Memory B cell (primary cell): ENCODE data around the gene STAG3.

Experiments used
- ATAC-seq: fragments of 150-1000 bp; cut with Tn5 transposase; 2 replicates; pipeline ENCODE4 v1.10.0; 2021; ENCODE audit warnings: low read depth, mild to moderate bottlenecking, moderate library complexity
- DNase-seq, 2 donors: peaks; one replicate each; pipeline ENCODE4 v3.0.0; 2022; ENCODE audit warnings: low spot score in 2 of 2
- H3K27ac Mint-ChIP-seq: one replicate; pipeline ENCODE4 v1.8.0; 2022; ENCODE audit warnings: mild to moderate bottlenecking, moderate library complexity, mixed read lengths
- H3K27me3 Mint-ChIP-seq: one replicate; pipeline ENCODE4 v1.8.0; 2022; ENCODE audit warnings: mixed read lengths
- H3K36me3 Mint-ChIP-seq: one replicate; pipeline ENCODE4 v1.8.0; 2022; ENCODE audit warnings: mild to moderate bottlenecking, mixed read lengths
- H3K4me1 Mint-ChIP-seq: one replicate; pipeline ENCODE4 v1.8.0; 2022; ENCODE audit warnings: mixed read lengths
- H3K4me3 Mint-ChIP-seq: one replicate; pipeline ENCODE4 v1.8.0; 2022; ENCODE audit warnings: mild to moderate bottlenecking, moderate library complexity, mixed read lengths
- H3K9me3 Mint-ChIP-seq: one replicate; pipeline ENCODE4 v1.8.0; 2022; ENCODE audit warnings: mixed read lengths

STAG3 gene

GRCh38 chr7:100159099-100159623 lies 18.6 kb upstream of the STAG3 start:
- peak overlapping the region; percentile 89 for H3K4me3 Mint-ChIP-seq
- peaks cover 10% of the 10 kb centered on the region for H3K36me3 Mint-ChIP-seq
- no peak for DNase-seq
- H3K27me3 Mint-ChIP-seq = peaks cover 1% of the 10 kb centered on the region
- H3K27ac Mint-ChIP-seq = no peak overlapping the region
- peaks cover 20% of the 10 kb centered on the region for H3K4me1 Mint-ChIP-seq
- no peaks in the 10 kb centered on the region for H3K9me3 Mint-ChIP-seq
- ATAC-seq = no peak

- ATAC-seq = no peak
- no peak for DNase-seq
- Mint-ChIP-seq H3K27ac (no peak overlapping the region), H3K4me3 (no peak overlapping the region), H3K4me1 (peaks cover 20% of the 10 kb centered on the region), H3K36me3 (peaks cover 10% of the 10 kb centered on the region), H3K9me3 (no peaks in the 10 kb centered on the region), H3K27me3 (peaks cover 2% of the 10 kb centered on the region)
These were observed 17.7 kb upstream of the STAG3 start for GRCh38 chr7:100160067-100160466.

GRCh38 chr7:100163006-100163531 lies 14.6 kb upstream of the STAG3 start:
- ATAC-seq (no peak), DNase-seq (no peak)
- Mint-ChIP-seq H3K27me3 (peaks cover 14% of the 10 kb centered on the region), H3K27ac (no peak overlapping the region), H3K36me3 (no peaks in the 10 kb centered on the region), H3K4me3 (no peak overlapping the region), H3K9me3 (no peaks in the 10 kb centered on the region), H3K4me1 (peaks cover 20% of the 10 kb centered on the region)

GRCh38 chr7:100163871-100164270 lies 13.8 kb upstream of the STAG3 start:
- H3K36me3 Mint-ChIP-seq = no peaks in the 10 kb centered on the region
- ATAC-seq (no peak), DNase-seq (no peak)
- H3K27me3 Mint-ChIP-seq = peaks cover 22% of the 10 kb centered on the region
- H3K4me3 Mint-ChIP-seq = no peak overlapping the region
- H3K9me3 Mint-ChIP-seq = no peaks in the 10 kb centered on the region
- peaks cover 28% of the 10 kb centered on the region for H3K4me1 Mint-ChIP-seq
- no peak overlapping the region for H3K27ac Mint-ChIP-seq

- Mint-ChIP-seq H3K4me3 (no peak overlapping the region), H3K27me3 (peaks cover 27% of the 10 kb centered on the region), H3K4me1 (peaks cover 35% of the 10 kb centered on the region), H3K9me3 (no peaks in the 10 kb centered on the region), H3K36me3 (peaks cover 2% of the 10 kb centered on the region), H3K27ac (no peak overlapping the region)
- no peak for ATAC-seq
- no peak for DNase-seq
These were observed 11.3 kb upstream of the STAG3 start for GRCh38 chr7:100166317-100166940.

GRCh38 chr7:100166970-100167911 lies 10.5 kb upstream of the STAG3 start:
- Mint-ChIP-seq H3K4me1 (peaks cover 39% of the 10 kb centered on the region), H3K27ac (no peak overlapping the region), H3K36me3 (peaks cover 2% of the 10 kb centered on the region), H3K4me3 (no peak overlapping the region), H3K9me3 (no peaks in the 10 kb centered on the region), H3K27me3 (peaks cover 30% of the 10 kb centered on the region)
- ATAC-seq (no peak), DNase-seq (no peak)

GRCh38 chr7:100167912-100168323 lies 9.8 kb upstream of the STAG3 start:
- H3K27ac Mint-ChIP-seq = no peak overlapping the region
- H3K4me1 Mint-ChIP-seq = peaks cover 38% of the 10 kb centered on the region
- DNase-seq (no peak), ATAC-seq (no peak)
- H3K27me3 Mint-ChIP-seq = peaks cover 30% of the 10 kb centered on the region
- H3K36me3 Mint-ChIP-seq = peaks cover 2% of the 10 kb centered on the region
- peak overlapping the region; percentile 28 for H3K4me3 Mint-ChIP-seq
- no peaks in the 10 kb centered on the region for H3K9me3 Mint-ChIP-seq

GRCh38 chr7:100169147-100169850 lies 8.4 kb upstream of the STAG3 start:
- Mint-ChIP-seq H3K27ac (no peak overlapping the region), H3K4me3 (no peak overlapping the region), H3K27me3 (peaks cover 30% of the 10 kb centered on the region), H3K36me3 (peaks cover 4% of the 10 kb centered on the region), H3K4me1 (peaks cover 33% of the 10 kb centered on the region), H3K9me3 (no peaks in the 10 kb centered on the region)
- ATAC-seq = no peak
- no peak for DNase-seq

GRCh38 chr7:100170101-100170897 lies 7.4 kb upstream of the STAG3 start:
- H3K27me3 Mint-ChIP-seq = peaks cover 30% of the 10 kb centered on the region
- peaks cover 4% of the 10 kb centered on the region for H3K36me3 Mint-ChIP-seq
- H3K4me3 Mint-ChIP-seq = peak overlapping the region; percentile 80
- peak overlapping the region; percentile 23 for H3K27ac Mint-ChIP-seq
- peaks cover 33% of the 10 kb centered on the region for H3K4me1 Mint-ChIP-seq
- ATAC-seq (no peak), DNase-seq (no peak)
- no peaks in the 10 kb centered on the region for H3K9me3 Mint-ChIP-seq

- Mint-ChIP-seq H3K27ac (no peak overlapping the region), H3K4me3 (peak overlapping the region; percentile 80), H3K4me1 (peaks cover 36% of the 10 kb centered on the region), H3K36me3 (peaks cover 4% of the 10 kb centered on the region), H3K27me3 (peaks cover 28% of the 10 kb centered on the region), H3K9me3 (no peaks in the 10 kb centered on the region)
- DNase-seq (no peak), ATAC-seq (peak; percentile 40)
These were observed 6.5 kb upstream of the STAG3 start for GRCh38 chr7:100171087-100171681.

GRCh38 chr7:100171840-100172239 lies 5.9 kb upstream of the STAG3 start:
- Mint-ChIP-seq H3K36me3 (peaks cover 4% of the 10 kb centered on the region), H3K4me3 (peak overlapping the region; percentile 74), H3K27ac (no peak overlapping the region), H3K4me1 (peaks cover 37% of the 10 kb centered on the region), H3K27me3 (peaks cover 24% of the 10 kb centered on the region), H3K9me3 (no peaks in the 10 kb centered on the region)
- DNase-seq (no peak), ATAC-seq (peak; percentile 31)

- Mint-ChIP-seq H3K4me1 (peaks cover 23% of the 10 kb centered on the region), H3K36me3 (peaks cover 4% of the 10 kb centered on the region), H3K9me3 (no peaks in the 10 kb centered on the region), H3K27me3 (peaks cover 10% of the 10 kb centered on the region), H3K4me3 (no peak overlapping the region), H3K27ac (no peak overlapping the region)
- no peak for DNase-seq
- no peak for ATAC-seq
These were observed 3.8 kb upstream of the STAG3 start for GRCh38 chr7:100173806-100174495.
